ENCODE results near the gene TLCD1.

The TLCD1 gene

GRCh38 chr17:28710861-28711722, 14.9 kb downstream of the TLCD1 start (continued):
- TF ChIP-seq PBX3 (CRISPR knock-in tag; IDR thresholded peaks at IDR 0.05) = no peak; the same call in none of the 2 replicates
- TF ChIP-seq ZNF660 (tag by site-specific recombination; IDR thresholded peaks at IDR 0.05) = peak; percentile 83
- no peak for TF ChIP-seq ZNF280C (tag by site-specific recombination; IDR thresholded peaks at IDR 0.05)
- no peak; the same call in 1 of the 2 replicates for TF ChIP-seq ZNF366 (tag by site-specific recombination; conservative IDR thresholded peaks at IDR 0.05)
- peak; percentile 99 for TF ChIP-seq KLF10 (tag by site-specific recombination; IDR thresholded peaks at IDR 0.05)
- no peak for TF ChIP-seq ZNF311 (tag by site-specific recombination; IDR thresholded peaks at IDR 0.05; ENCODE audit: borderline replicate concordance)
- TF ChIP-seq ZNF248 (tag by site-specific recombination; IDR thresholded peaks at IDR 0.05) = no peak
- peak; percentile 88 for TF ChIP-seq WT1 (tag by site-specific recombination; IDR thresholded peaks at IDR 0.05)
- no peak for TF ChIP-seq MYNN (tag by site-specific recombination; IDR thresholded peaks at IDR 0.05; ENCODE audit: borderline replicate concordance)
- TF ChIP-seq, protein P1, sequence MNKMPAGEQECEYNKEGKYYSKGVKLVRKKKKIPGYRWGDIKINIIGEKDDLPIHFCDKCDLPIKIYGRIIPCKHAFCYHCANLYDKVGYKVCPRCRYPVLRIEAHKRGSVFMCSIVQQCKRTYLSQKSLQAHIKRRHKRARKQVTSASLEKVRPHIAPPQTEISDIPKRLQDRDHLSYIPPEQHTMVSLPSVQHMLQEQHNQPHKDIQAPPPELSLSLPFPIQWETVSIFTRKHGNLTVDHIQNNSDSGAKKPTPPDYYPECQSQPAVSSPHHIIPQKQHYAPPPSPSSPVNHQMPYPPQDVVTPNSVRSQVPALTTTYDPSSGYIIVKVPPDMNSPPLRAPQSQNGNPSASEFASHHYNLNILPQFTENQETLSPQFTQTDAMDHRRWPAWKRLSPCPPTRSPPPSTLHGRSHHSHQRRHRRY (tag by site-specific recombination; IDR thresholded peaks at IDR 0.05) = no peak
- TF ChIP-seq ZNF16 (tag by site-specific recombination; IDR thresholded peaks at IDR 0.05; ENCODE audit: low read depth) = no peak
- peak; percentile 36; the same call in 1 of the 2 replicates for TF ChIP-seq ZNF423 (tag by site-specific recombination; IDR thresholded peaks at IDR 0.05)
- 0 out of 2 replicates have a peak, but pooled peaks have one; percentile 6 for TF ChIP-seq HOXC10 (CRISPR knock-in tag; IDR thresholded peaks at IDR 0.05)
- no peak for TF ChIP-seq ZNF530 (tag by site-specific recombination; IDR thresholded peaks at IDR 0.05; ENCODE audit: low read depth)
- TF ChIP-seq OSR2 (tag by site-specific recombination; IDR thresholded peaks at IDR 0.05) = no peak
- no peak for TF ChIP-seq ZNF473 (tag by site-specific recombination; IDR thresholded peaks at IDR 0.05)
- no peak for TF ChIP-seq ZNF214 (tag by site-specific recombination; IDR thresholded peaks at IDR 0.05; ENCODE audit: borderline replicate concordance)
- no peak for TF ChIP-seq ZNF302 (tag by site-specific recombination; IDR thresholded peaks at IDR 0.05; ENCODE audit: low read depth)
- no peak for TF ChIP-seq ZNF623 (tag by site-specific recombination; IDR thresholded peaks at IDR 0.05)
- TF ChIP-seq, protein P2, sequence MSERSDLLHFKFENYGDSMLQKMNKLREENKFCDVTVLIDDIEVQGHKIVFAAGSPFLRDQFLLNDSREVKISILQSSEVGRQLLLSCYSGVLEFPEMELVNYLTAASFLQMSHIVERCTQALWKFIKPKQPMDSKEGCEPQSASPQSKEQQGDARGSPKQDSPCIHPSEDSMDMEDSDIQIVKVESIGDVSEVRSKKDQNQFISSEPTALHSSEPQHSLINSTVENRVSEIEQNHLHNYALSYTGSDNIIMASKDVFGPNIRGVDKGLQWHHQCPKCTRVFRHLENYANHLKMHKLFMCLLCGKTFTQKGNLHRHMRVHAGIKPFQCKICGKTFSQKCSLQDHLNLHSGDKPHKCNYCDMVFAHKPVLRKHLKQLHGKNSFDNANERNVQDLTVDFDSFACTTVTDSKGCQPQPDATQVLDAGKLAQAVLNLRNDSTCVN (tag by site-specific recombination; optimal IDR thresholded peaks at IDR 0.05) = peak; percentile 71
- no peak for TF ChIP-seq ZNF433 (tag by site-specific recombination; IDR thresholded peaks at IDR 0.05; ENCODE audit: low read depth)
- no peak for TF ChIP-seq ZNF658 (tag by site-specific recombination; IDR thresholded peaks at IDR 0.05)
- no peak for TF ChIP-seq YY2 (tag by site-specific recombination; IDR thresholded peaks at IDR 0.05)
- TF ChIP-seq ZNF48 (tag by site-specific recombination; IDR thresholded peaks at IDR 0.05) = no peak
- TF ChIP-seq ZNF404 (tag by site-specific recombination; IDR thresholded peaks at IDR 0.05) = no peak
- no peak for TF ChIP-seq ZNF596 (tag by site-specific recombination; IDR thresholded peaks at IDR 0.05)
- TF ChIP-seq, protein P3, sequence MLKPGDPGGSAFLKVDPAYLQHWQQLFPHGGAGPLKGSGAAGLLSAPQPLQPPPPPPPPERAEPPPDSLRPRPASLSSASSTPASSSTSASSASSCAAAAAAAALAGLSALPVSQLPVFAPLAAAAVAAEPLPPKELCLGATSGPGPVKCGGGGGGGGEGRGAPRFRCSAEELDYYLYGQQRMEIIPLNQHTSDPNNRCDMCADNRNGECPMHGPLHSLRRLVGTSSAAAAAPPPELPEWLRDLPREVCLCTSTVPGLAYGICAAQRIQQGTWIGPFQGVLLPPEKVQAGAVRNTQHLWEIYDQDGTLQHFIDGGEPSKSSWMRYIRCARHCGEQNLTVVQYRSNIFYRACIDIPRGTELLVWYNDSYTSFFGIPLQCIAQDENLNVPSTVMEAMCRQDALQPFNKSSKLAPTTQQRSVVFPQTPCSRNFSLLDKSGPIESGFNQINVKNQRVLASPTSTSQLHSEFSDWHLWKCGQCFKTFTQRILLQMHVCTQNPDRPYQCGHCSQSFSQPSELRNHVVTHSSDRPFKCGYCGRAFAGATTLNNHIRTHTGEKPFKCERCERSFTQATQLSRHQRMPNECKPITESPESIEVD (tag by site-specific recombination; IDR thresholded peaks at IDR 0.05) = no peak
- peak; percentile 93 for TF ChIP-seq KLF1 (tag by site-specific recombination; IDR thresholded peaks at IDR 0.05)
- TF ChIP-seq ZNF169 (tag by site-specific recombination; IDR thresholded peaks at IDR 0.05) = no peak
- TF ChIP-seq ZNF555 (tag by site-specific recombination; conservative IDR thresholded peaks at IDR 0.05) = no peak
- TF ChIP-seq ZNF140 (tag by site-specific recombination; IDR thresholded peaks at IDR 0.05) = no peak
- TF ChIP-seq ZNF670 (tag by site-specific recombination; IDR thresholded peaks at IDR 0.05; ENCODE audit: low read depth) = no peak
- TF ChIP-seq ZNF426 (tag by site-specific recombination; IDR thresholded peaks at IDR 0.05) = no peak
- TF ChIP-seq ZEB2 (tag by site-specific recombination; IDR thresholded peaks at IDR 0.05) = peak; percentile 93
- no peak for TF ChIP-seq TRIM28 (IDR thresholded peaks at IDR 0.05; ENCODE audit: borderline replicate concordance, low read length)
